Cerebellar nuclear complex (tissue), 1 donor: ENCODE measurements around the gene CDPF1.
A peak's percentile ranks its signal among the peaks of the same experiment; 100 is the strongest.

ENCODE experiments used
- DNase-seq, 2 experiments: peaks; one replicate each; lab custom pipeline; 2025; lab: John Stamatoyannopoulos, UW

CDPF1 gene

DNA sequence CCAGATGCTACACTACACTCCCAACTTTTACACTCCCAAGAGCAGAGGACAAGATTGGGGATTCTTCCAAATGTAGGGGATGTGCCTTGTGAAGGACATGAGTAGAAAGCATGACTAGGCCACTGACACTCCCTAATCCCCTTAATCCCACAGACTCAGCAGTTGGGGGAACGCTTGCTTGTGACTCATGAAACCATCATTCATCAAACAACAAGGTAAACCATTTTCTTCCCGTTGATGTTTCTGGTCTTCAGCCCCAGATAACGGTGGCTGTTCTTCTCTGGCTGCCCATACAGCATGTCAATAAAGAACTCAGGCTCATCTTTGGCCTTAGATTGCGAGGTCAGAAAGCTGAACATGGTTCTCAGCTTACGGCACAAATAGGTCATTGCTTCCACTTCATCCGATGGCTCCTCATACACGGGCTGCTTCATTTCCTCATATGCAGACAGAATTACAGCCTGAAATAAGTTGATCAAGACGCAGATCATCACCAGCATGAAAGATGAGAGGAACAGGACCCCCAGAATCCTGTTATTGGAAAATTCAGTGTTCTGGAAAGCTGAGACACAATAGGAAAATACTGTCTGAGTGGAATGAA is 6.4 kb upstream of the CDPF1 start:
- DNase-seq = no peak

DNA sequence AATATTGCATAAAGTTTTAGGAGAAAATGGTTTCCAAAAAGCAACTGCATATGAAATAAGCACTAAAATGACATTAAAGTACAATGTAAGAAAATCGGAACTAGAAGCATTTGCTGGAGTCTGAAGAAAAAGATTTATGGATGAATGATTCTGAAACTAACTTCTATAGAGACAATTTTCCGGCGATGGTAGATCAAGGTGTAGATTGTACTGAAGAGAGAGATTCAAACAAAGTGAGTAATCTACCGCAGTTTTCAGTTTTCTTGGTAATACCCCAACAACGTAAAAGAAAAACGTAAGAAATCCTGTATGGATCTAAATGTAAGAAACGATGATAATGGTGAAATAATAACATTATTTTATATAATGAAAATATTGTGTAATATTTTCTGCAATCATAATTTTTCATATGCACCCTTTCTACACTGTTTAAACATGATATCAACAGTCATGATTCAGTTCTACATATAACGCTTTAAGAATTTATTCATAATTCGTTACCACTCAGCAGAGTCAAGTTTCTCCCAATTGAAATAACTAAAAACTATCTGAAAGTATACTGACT is 1.8 kb upstream of the CDPF1 start:
- DNase-seq = no peak

DNA sequence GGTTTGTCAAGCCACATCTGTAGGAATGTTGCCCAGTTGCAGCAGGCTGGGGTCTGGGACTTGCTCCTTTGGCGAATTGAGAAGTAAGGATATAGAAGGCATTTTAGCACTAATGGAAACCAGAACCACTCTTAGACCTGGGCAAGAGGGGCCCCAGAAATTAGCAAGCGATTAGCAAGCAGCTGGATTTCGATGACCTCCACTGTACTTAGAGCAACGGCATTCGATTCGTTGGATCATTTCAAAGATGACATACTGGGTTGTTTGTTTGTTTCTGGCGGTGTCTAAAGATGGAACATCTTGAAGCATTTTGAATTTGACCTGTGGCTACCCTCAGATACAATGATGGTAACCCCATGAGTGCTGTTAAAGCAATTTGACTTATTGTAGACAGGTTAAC is 1.2 kb upstream of the CDPF1 start:
- DNase-seq = no peak

DNA sequence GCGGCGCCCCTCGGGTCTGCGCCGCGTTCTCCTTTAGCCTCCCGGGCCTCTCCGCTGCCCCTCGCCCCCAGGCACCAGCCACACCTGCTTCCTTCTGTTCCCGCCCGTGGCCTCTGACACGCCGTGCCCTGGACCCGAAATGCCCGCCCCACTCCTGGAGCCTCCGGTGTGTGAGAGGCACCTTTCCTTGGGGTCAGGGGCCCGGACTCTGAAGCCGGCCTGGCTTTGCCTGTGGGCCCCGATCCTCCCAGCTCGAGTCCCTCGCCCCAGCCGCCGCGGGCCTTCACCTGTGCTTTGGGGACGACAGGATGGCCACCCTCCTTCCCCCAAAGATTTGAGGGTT is 661 bp upstream of the CDPF1 start:
- no peak for DNase-seq

DNA sequence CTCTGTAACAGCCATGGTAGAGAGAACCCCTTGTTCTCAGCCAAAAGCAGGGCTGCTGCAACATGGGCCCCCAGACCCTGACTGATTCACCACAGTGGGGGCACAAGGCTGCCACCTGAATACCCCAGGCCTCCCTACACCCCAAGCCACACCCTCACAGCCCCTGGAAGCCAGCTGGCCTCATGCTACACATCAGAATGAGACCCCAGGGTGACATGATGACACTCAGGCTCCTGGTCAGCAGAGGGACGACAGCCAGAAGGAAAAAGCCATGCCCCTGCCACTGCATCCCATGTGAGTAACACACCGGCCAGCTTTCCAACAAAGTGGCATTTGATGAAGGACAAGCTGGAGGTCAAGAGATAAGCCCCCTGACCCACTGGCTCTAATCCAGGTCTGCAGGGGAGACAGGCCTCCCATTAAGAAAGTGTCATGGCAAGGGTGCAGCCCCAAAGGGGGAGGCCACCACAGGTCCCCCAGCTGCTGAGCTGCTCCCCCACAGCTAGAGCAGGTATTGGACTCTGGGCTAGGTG is 2.6 kb downstream of the CDPF1 start:
- no peak for DNase-seq

DNA sequence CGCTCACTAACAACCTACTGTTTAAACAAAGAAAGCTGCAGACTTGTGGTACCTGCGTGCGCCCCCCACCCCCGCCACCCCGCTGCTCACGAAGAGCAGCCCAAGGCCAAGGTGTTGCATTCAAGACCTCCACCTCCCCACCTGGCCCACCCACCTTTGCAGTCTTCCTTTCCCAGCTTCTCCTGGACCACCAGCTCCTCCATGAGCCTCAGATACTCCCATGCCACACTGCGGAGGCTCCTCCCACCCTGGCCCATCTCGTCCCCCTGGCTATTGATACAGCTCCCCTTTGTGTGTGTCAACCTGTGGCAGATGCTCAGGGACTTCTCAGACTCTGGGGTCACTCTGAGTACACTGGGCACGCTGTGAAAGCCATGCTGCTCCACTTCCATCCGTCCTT is 3.9 kb downstream of the CDPF1 start:
- no peak for DNase-seq

DNA sequence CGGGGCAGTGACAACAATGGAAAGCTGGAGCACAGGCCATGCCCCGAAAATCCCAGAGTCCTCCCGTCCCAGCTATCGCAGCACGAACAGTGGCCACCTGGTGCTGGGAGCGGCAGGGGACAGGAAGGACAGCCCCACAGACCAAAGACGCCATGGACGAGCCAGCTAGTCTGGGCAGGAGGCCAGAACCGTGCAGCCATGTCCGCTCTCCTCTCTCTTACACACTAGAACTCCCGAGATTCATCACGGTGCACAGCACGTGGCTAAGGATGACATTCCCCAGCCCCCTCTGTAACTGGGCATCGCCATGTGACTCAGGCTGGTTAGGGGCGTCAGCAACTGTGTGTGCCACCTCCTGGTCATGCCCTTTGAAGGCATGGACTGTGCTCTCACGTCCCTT is 4.6 kb downstream of the CDPF1 start:
- no peak for DNase-seq

DNA sequence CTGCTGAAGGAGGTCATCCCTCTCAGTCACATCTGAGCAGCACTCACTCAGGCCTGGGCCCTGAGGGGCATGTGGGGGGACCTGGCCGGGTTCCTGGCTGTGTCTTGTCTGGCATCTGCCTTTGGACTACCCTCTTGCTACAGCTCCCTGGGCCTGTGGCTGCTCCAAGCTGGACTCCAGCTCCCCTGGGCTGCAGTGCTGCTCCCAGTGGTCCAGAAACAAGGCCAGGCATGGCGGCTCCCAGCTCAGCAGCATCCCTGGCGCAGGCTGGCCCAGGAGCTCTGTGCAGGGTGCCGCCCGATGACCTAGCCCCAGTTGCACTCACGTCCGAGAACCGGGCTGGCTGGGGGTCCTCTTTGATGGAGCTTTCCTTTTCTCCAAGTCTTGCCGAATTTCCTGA is 5.3 kb downstream of the CDPF1 start:
- no peak for DNase-seq

DNA sequence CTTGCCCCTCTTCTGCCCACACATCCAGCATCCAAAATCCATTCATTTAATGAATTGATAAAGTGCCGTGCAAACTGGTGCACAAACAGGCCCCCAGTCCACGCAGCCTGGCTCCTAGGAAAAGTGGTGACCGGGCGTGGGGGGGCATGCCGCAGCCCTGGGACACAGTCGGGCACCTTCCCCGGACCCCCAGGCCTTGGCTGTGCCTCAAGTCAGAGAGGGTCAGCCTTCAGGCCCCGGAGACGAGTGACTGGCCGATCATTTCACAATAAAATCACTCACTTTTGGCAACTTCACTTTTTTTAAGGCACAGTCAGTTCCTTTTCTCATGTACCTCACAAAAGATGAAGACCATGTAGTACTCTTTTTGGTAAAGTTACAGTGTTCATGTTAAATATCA is 8.0 kb downstream of the CDPF1 start:
- no peak for DNase-seq

DNA sequence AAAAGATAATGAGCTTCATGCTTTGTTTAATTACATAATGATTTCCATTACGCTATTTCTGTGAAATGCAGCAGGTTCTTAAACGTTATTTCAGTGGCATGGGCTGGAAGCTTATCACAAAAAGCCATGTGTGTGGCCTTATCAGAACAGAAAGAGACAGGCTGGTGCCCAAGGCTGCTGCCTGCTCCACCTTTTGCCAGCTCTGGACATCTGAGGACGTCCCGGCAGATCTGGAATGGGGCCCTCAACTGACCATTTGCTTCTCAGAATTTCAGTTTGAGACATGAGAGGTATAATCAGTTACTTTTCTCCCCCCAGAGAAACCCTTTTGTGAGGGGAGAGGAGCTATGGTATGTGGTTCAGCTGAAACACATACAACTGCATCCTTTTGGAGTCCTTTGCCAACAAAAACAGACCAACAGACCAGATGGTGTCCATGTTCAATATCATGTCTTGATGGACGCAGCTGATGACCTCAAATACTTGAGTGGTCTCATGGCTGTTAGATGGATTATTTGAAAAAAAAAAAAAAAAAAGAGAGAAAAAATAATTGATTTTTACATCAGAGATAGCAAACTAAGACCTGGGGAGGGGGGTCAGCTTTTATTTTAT is 8.6 kb downstream of the CDPF1 start:
- DNase-seq = no peak

DNA sequence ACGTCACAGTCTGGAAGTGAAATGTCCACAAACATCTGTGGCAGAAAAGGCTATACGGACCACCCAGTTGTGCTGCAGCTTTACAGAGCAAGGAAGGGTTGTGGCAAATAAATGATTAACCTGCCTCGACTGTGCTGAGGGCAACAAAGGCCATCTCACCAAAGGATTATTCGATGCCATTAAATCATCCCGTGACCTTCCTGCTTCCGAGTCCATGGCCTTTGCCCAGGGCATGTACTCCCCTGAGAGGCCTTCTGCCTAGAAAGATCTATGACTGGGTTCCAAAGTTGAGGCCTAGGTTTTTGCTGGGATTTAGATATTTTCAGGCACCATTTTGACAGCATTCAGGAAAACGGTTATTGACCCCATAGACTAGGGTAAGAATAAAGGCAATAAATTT is 9.2 kb downstream of the CDPF1 start:
- no peak for DNase-seq

DNA sequence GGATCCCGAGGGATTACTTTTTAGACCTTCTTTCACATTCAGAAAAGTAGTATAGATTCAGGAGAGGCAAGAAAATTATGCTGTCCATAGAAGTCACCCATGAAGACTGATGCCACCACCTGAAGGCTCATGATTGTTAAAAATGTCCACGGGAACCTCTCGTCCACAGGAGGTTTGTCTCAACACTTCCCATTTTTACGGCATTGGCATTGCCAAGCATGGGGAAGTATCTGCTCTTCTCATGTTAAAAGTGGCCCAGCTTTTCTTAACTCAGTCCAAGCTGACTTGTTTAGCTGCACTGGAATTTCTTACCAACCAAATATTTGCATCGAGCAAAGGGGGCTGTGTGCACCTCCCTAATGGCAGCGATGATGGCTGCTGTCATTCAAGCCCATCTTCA is 9.6 kb downstream of the CDPF1 start:
- DNase-seq = no peak

DNA sequence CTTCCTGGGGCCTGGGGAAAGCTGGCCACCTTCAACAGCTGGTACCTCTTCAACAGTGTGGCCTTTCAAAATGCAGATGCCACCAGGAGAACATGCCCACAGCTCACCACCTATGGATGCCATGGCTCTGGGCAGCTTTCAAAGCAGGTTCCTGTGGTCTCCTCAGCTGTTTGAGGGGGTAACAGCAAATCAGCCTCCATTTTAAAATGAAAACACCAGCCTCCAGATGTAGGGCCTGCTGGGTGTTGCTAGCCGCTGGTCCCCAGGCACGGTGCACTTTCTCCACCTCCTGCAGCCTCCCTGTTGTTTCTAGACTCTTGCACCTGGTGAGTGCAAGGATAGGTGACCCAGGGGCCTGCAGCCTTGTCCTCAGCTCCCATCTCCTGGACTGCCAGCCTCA is 10.0 kb downstream of the CDPF1 start:
- DNase-seq = no peak

DNA sequence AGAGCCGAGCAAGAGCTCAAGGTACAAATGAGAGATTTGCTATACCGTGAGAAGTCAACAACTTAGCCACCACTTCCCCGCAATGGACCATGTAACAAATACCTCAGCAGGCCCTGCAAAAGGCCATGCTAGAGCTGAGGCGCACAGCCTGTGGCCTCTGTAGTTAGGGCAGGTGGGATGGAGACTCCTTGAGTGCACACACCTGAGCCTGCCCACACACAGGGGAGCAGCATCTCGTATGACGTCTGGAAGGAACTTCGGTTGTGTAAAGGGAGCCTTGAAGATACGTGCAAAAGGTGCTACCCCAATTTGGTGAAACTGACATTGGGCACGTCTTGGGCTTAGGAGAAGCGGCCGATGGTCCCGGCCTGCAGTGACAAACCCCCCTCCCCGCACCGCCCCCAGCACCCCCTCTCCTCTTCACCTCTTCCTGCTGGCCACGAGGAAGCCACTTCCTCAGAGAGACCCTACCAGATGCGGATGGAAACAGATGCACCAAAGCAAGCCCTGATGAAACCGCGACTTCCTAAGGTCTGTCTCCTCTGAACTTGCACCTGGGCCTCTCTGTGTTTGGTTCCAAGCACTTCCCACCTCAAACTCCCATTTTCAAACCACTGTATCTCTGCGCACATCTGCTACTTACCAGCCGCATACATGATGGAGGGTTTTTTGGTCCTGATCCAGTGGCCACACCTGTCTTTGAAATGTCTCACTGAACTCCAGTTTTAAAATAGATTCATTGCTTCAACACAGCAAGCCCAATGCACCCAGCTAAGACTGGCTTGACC is 10.6 kb downstream of the CDPF1 start:
- no peak for DNase-seq

DNA sequence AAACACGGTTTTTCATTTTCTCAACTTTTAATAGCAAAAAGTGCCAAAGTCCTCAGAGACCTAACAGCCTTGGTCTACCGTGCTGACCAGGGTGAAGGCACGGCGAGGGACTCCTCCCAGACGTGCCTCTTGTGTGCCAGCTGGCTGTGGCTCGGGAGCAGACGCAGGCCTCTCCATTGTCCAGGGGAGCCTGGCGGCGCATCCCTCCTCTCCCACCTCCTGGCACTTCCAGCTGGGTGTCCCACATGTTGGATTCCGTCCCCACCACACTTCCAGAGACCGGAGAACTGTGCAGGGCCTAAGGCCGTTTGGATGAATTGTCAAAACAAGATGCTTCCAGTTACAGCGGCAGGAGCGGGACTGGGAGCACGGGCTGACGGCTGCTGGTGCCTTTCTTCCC is 11.6 kb downstream of the CDPF1 start:
- DNase-seq = no peak

DNA sequence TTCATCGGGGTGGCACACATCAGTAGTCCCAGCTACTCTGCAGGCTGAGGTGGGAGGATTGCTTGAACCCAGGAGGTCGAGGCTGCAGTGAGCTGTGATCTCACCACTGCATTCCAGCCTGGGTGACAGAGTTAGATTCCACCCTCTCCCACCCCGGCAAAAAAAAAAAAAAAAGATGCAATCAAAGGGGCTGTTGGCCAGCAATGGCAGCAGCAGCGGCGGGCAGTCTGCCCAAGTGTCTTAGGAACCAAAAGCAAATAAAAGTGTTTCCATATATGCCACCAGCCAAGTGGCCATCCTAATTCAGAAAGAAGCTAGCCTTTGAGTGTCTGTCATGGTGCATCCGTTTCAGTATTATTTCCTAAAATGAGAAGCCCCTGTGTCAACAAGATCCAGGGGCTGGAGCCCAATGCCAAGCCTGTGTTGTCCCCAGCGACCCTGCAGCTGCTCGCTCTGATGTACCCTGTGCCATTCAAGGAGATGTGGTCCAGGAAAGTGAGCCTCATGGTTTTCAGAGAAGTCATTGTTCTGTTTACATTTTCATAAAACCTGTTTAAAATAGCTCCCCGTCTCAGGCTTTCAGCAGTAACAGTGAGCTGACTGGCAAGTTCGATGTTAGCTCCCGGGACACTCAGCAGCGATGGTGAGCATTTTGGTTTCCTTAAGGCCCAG is 12.5 kb downstream of the CDPF1 start:
- DNase-seq = no peak

DNA sequence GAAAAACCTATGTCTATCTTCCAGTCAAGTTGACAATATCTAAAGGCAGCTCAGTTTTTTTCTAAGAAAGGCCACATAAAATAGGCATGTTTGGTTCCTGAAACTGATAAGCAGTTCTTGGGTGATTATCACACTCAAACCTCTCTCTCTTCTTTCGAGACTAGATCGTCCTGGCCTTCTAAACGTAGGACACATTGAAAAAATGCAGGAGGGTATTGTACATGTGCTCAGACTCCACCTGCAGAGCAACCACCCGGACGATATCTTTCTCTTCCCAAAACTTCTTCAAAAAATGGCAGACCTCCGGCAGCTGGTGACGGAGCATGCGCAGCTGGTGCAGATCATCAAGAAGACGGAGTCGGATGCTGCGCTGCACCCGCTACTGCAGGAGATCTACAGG is 15.1 kb downstream of the CDPF1 start:
- no peak for DNase-seq

DNA sequence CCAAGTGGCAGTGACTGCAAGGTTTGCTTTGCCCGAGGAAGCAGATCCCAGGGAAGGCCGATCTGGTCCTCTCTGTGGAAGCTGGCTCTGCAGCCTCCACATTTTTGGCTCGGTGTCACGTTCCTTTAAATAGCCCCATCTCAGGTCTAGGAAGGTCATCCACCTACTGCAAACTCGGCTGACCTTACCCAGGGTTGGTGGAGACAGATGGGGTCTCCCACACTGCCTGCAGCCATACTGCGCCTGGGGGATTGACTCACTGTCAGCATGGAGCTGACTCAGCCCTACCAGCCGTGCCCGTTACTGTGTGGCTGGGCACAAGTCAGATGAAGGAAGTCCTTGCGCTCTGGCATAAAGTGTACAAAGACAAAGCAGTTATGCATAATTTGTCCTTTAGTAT is 16.9 kb downstream of the CDPF1 start:
- peak in 1 of 2 experiments; percentile 19 for DNase-seq

DNA sequence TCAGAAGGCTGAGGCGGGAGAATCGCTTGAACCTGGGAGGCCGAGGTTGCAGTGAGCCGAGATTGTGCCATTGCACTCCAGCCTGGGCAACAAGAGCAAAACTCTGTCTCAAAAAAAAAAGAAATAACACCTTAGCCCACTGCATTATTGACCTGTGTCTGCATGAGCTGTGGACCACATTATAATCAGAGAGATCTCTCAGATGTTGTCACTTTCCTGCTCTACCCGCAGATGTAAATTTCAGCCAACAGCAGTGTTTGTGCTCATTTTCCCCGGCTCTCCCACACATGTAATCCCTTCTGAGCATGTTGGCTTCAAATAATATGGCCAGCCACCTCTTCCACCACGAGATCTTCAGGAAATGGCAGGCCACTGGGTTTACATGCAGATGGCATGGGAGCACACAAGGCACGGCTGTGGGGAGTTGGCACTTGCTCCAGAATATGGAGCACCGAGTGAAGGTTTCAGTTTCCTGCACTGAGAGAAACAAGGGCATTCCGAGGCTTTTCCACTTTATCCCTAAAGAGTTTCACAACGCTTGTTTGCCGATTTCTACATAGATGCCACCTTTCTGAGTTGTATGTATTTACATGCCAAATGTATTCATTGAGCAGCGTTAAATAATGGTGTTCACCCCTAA is 19.7 kb downstream of the CDPF1 start:
- no peak for DNase-seq

DNA sequence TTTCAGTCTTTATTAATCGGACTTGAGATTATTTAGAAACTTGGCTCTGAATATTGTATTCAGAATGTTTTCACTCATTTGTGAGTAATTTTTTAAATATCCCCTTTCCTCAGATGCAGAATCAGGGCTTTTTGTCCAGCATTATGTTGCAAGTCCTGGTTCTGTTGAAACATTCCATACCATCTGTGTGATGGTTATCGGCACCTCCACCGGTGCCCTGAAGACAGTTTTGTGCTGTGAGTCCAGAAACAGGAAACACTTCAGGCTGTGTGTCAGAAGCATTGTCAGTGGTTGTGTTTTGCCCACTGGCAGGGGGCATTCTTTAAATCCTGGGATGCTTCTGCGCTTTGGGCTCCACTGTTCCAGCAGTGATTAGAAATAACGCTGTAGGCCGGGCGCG is 20.4 kb downstream of the CDPF1 start:
- no peak for DNase-seq

DNA sequence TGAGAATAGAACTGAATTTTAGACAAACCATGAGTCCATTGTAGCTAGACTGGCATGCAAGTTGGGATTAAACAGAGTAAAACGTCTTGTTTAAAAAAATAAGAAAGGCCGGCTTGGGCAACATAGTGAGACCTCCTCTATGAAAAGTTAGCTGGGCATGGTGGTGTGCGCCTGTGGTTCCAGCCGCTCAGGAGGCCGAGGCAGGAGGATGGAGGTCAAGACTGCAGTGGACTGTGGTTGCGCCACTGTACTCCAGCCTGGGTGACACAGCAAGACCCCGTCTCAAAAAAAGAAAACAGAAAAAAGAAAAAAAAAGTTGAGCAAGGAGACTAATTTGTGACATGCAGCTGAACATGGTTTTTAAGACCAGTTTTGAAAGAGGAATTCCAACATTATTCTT is 23.5 kb downstream of the CDPF1 start:
- no peak for DNase-seq

DNA sequence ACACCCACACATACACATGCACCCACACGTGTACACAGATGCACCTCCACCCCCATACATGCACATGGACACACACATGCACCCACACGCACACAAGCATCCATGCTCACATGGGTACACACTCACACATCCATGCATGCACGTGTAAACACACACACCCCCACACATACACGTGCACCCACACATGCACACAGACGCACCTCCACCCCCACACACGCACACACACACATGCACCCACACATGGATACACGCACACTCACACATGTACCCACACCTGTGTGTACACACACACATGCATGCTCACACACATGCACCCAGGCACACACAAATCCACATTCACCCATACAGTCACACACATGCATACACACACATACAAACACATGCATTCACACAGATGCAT is 24.5 kb downstream of the CDPF1 start:
- DNase-seq = no peak
